HUES6 (cell line): Measurements from ENCODE around the gene PDLIM1.
A peak's percentile ranks its signal among the peaks of the same experiment; 100 is the strongest.

Source experiments
- H3K27ac ChIP-seq: 2 replicates; pipeline ENCODE4 v1.7.0; 2013; ENCODE audit warnings: low read depth, mild to moderate bottlenecking, low read length, inconsistent platforms
- H3K27me3 ChIP-seq: 2 replicates; pipeline ENCODE4 v1.6.1; 2013; ENCODE audit warnings: low read length; ENCODE audit not compliant: control insufficient read depth, insufficient read depth
- H3K36me3 ChIP-seq: 2 replicates; pipeline ENCODE4 v1.6.1; 2013; ENCODE audit warnings: low read length; ENCODE audit not compliant: control insufficient read depth, insufficient read depth
- H3K4me1 ChIP-seq: 2 replicates; pipeline ENCODE4 v1.6.1; 2013; ENCODE audit warnings: low read length; ENCODE audit not compliant: control insufficient read depth, insufficient read depth
- H3K4me3 ChIP-seq: 2 replicates; pipeline ENCODE4 v1.5.1; 2013; ENCODE audit warnings: low read depth, low read length
- H3K9ac ChIP-seq: one replicate; pipeline ENCODE4 v1.6.1; 2013; ENCODE audit warnings: mild to moderate bottlenecking, low read length
- H3K9me3 ChIP-seq: 2 replicates; pipeline ENCODE4 v1.6.1; 2013; ENCODE audit warnings: low read depth, low read length; ENCODE audit not compliant: control insufficient read depth, insufficient read depth

The PDLIM1 gene

DNA sequence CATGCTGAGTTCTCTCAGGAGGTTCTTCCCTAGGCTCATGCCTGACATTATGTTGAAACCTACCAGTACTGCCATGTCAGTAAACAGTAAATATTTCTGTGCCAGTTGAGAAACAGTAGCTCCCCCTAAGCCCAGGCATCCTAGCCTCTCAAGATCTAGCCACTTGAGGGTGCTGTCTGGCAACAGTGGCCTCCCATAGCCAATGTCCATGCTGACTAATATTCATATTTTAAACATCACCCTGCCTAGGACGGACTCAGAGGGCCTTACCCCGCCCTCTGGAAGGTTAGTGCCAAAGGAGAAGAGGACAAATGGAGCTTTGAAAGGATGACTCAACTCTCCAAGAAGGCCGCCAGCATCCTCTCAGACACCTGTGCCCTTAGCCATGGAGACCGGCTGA lies 89.1 kb downstream of the PDLIM1 start:
- no peak overlapping the region for H3K27ac ChIP-seq
- 0 out of 2 replicates have a peak, but pooled peaks cover 4% of the 10 kb centered on the region for H3K4me1 ChIP-seq
- no peak overlapping the region for H3K4me3 ChIP-seq
- no peaks in the 10 kb centered on the region; the same call in 1 of the 2 replicates for H3K36me3 ChIP-seq
- peaks cover 6% of the 10 kb centered on the region; the same call in 1 of the 2 replicates for H3K9me3 ChIP-seq
- H3K9ac ChIP-seq = no peak overlapping the region
- H3K27me3 ChIP-seq = no peaks in the 10 kb centered on the region

DNA sequence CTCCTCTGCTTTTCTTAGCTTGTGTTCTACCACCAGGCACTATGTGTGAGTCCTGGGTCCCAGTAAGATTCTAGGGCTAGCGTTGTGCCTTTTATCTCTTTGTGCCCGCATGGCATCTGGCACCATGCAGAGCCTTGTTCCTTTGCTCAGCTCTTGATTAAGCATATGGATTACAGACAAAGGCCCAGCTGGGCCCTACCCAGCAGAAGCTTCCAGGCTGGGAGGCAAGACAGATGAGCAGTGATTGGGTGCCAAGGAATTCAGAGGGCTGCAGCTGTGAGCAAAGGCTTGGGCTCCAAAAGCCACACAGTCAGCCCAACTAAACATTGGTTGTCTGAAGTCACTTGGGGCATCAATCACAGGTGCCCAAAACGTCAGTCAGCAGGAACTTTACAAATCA lies 94.8 kb downstream of the PDLIM1 start:
- peaks cover 12% of the 10 kb centered on the region for H3K4me1 ChIP-seq
- no peak overlapping the region for H3K4me3 ChIP-seq
- H3K27me3 ChIP-seq = no peaks in the 10 kb centered on the region
- no peak overlapping the region for H3K9ac ChIP-seq
- H3K36me3 ChIP-seq = no peaks in the 10 kb centered on the region
- H3K9me3 ChIP-seq = no peaks in the 10 kb centered on the region
- peak overlapping the region; percentile 35 for H3K27ac ChIP-seq

DNA sequence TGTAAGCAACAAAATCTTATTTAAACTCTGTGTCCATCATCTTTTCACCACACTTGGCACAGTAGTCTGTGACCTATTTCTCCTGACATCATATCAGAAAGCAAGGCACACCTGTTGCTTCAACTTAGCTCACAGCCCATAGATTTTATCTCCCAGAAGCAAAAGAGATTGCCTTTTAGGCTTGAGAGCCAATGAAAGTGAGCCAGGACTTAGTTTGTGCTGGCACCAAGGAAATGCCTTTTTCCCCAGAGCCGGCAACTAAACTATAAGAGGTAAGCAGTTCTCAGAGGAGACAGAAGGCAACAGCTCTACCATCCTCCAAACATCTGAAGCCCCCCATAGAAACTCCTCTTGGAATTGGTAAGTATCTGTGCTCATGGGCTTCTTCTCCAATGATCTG lies 96.9 kb downstream of the PDLIM1 start, which contains the start of gene ACSM6:
ACSM6 (plus strand) TSS at position 295 of the 400 bp plus-strand sequence. CDS start 248 bp downstream, outside the sequence.
- Histone ChIP-seq H3K4me1 (peaks cover 12% of the 10 kb centered on the region), H3K9ac (no peak within 1 kb of the TSS), H3K27me3 (no peaks in the 10 kb centered on the region), H3K9me3 (no peaks in the 10 kb centered on the region), H3K36me3 (no peaks in the 10 kb centered on the region), H3K4me3 (no peak within 1 kb of the TSS), H3K27ac (no peak within 1 kb of the TSS)

DNA sequence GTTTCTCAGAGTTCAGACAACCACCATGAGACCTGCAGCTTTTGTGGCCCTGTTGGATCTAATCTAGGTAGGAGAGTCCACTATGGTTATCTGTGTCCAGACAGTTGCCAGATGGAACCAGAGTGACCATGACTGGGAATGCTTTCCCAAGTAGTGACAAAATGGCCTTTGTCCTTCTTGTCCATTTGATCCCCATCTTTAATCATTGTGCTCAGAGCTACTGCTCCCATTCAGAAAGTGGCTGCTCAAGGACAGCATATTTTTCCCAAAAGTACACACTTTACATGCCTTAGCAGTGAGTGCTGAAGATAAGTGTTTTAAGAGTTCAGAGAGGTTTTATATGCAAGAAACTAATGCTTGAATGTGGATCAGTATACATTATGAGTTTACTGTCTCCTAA lies 102.2 kb downstream of the PDLIM1 start:
- no peak overlapping the region for H3K9ac ChIP-seq
- no peak overlapping the region for H3K4me3 ChIP-seq
- H3K4me1 ChIP-seq = 0 out of 2 replicates have a peak, but pooled peaks cover 4% of the 10 kb centered on the region
- no peaks in the 10 kb centered on the region for H3K27me3 ChIP-seq
- H3K36me3 ChIP-seq = no peaks in the 10 kb centered on the region
- no peaks in the 10 kb centered on the region for H3K9me3 ChIP-seq
- no peak overlapping the region for H3K27ac ChIP-seq

DNA sequence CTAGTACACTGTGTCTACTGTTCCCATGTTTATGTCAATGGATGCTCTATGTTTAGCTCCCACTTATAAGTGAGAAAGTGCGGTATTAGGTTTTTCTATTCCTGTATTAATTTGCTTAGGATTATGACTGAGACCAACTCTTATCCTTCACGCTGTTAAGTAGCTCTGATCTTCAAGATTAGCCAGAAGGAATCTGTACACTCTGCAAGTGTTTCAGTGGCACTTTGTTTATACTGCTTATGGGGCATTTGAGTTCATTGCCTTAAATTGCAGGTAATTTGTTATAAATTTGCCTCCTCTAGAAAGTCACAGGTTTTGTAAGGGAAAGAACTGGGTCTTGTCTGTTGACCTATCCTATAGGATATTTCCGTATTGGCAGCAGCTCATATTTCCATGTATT lies 103.2 kb downstream of the PDLIM1 start:
- H3K9ac ChIP-seq = no peak overlapping the region
- no peaks in the 10 kb centered on the region for H3K27me3 ChIP-seq
- no peaks in the 10 kb centered on the region for H3K9me3 ChIP-seq
- peaks cover 8% of the 10 kb centered on the region; the same call in 1 of the 2 replicates for H3K4me1 ChIP-seq
- no peak overlapping the region for H3K27ac ChIP-seq
- H3K4me3 ChIP-seq = no peak overlapping the region
- no peaks in the 10 kb centered on the region for H3K36me3 ChIP-seq
